SHP77 treated with DMSO at 0.1 percent for 48 hours (cell line): ENCODE results near the gene LOXL1.

Experiments used
- DNase-seq: peaks from one replicate; lab custom pipeline; 2025; lab: John Stamatoyannopoulos, UW

Gene LOXL1

GRCh38 chr15:73939138-73939537 is 12.9 kb downstream of the LOXL1 start:
- DNase-seq = no peak

DNA sequence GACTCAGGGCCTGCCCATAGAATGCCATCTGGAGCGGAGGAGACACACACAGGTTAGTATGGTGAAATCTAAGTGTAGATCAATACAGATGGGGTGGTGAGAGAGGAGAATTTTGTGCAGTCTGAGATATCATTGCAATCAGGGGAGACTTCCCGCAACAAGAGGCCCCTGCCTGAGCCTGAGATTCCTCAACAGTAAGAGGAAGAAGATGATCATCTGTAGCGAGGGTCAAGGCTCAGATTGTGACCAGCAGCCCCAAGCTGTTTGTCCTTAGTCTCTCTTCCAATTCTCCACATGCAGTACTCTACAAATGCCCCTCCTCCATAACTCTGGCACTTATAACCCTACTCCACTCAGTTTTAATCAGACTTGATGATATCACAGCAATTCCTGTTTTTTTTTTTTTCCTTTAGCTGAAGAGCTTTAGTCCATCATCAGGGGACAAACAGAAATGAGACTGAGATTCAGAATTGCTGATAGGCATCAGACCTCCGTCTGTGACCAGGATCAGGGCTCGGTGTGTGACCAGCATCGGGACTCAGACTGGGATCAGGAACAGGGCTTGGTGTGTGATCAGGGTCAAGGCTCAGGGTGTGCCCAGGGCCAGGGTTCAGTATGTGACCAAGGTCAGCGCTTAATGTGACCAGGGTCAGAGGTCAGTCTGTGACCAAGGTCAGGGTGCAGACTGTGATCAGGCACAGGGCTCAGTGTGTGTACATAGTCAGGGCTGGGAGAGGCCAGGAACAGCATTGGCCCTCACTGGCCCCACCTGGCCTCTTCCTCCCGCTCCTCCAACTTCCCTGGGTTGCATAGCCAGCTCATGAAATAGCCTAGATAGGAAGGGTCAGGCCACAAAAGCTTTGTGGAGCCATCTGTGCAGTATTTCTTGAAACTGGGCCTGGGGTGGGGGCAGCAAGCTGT is 14.1 kb downstream of the LOXL1 start:
- no peak for DNase-seq

DNA sequence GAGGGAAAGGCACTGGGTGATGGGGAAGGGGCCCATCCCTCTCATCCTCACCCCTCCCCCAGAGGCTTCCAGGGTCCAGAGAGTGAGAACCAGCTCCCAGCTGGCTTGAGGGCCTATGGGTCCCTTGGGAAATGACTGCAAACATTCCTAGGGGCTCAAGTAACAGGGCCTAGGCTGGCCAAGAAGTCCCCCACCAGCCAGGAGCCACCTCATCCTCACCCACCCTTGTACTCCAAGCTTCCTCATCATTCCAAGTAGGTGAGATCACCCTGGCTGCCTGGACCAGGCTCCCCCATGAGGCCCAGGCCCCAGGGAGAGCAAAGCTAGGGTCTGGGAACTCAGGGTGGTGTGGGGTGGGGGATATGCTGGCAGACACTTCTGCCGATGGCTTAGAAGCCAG is 14.8 kb downstream of the LOXL1 start:
- DNase-seq = no peak

GRCh38 chr15:73941449-73941848 is 15.2 kb downstream of the LOXL1 start:
- no peak for DNase-seq

GRCh38 chr15:73941871-73942635 is 15.8 kb downstream of the LOXL1 start:
- no peak for DNase-seq

GRCh38 chr15:73942751-73943270 is 16.5 kb downstream of the LOXL1 start:
- DNase-seq = no peak

GRCh38 chr15:73944161-73945129 is 18.2 kb downstream of the LOXL1 start:
- no peak for DNase-seq

DNA sequence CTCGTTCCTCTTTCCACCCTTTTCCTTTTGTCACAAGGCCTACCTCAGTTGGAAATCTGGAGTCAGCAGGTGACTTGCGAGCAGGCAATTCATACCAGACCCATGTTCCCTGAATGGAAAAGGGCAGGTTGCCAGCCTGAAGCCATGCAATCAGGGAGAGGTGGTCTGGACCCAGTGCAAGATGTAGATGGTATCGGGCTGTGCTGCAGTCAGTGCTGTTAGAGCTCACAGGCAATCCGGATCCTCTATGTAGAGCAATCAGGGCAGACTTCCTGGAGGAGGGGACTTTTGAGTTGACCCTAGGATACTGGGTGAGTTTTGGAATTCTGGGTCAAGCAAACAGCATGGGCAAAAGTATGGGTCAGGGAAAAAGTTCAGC is 18.9 kb downstream of the LOXL1 start:
- DNase-seq = no peak

DNA sequence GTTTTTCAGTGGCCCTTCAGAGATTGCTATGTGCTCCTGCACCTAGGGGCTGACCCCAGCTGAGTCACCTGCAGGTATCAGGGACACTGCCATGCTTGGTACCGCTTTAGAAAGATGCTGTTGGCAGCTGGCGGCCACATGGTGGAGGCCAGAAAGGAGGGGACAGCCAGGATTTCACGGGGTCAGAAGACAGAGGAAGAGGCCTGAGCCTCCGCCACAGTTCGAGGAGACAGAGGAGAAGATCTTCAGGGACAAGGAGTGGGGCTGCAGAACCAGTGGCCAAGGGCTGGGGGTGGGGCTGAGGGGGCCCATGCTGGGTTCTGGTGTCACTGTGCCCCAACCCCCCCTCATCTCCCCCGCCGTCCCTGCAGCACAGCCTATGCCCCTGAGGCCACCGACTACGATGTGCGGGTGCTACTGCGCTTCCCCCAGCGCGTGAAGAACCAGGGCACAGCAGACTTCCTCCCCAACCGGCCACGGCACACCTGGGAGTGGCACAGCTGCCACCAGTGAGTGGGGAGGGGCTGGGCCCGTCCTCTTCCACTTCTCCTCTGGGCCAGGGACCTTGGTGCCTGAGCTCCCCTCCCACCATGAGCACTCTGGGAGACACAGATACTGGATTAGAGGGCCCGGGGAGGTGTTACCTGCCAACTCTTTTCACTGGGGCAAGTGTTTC is 19.9 kb downstream of the LOXL1 start:
- DNase-seq = no peak

GRCh38 chr15:73946795-73947370 is 20.6 kb downstream of the LOXL1 start:
- DNase-seq = no peak

DNA sequence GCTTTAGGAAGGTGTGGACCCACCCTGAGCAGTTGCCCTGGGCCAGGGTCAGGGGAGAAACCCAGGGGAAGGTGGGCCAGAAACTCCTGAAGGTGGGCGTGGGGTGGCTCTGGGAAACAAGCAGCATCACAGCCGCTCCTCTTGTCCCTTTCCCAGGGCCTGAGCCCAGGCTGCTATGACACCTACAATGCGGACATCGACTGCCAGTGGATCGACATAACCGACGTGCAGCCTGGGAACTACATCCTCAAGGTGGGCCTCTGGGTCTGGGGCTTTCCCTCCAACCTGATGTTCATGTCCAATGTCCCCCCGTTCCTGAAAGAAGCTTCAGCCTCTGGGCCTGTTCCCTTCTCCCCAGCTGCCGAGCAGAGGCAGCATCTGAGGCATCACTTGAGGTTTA is 21.4 kb downstream of the LOXL1 start:
- DNase-seq = no peak

DNA sequence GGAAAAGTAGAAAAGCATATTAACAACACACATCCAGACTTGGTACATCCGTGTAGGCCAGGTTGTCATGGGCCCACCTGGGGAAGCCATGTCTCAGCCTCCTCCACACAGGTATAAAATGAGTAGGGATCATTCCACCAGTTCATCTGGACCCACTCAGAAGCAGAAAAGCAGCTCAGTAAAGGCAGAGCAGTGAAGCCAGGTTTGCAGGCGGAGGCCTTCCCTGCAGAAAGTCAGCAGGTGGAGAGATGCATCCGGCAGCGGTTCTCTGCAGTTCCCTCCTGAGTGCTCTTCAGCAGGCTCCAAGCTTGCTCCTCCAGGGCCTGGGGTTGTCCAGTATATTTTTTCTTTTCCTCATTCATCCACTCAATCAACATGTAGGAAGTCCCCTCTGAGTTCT is 22.1 kb downstream of the LOXL1 start:
- no peak for DNase-seq

DNA sequence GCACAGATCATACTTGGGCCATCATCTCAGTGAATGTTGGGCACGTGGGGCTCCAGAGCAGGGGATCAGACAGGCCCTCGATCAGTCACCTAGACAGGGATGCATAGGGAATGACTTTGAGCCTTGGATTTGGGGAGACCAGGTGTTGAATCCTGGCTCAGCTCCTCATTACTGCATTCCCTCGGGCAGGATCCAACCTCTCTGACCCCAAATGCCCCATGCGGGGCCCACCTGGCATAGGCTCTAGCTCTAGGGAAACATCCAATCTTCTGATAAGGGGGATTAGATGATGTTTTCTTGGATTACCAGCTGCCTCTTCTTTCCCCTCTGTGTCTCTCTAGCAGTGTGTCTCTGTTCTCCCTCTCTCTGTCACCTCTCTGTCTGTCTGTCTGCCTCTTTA is 22.7 kb downstream of the LOXL1 start:
- no peak for DNase-seq

DNA sequence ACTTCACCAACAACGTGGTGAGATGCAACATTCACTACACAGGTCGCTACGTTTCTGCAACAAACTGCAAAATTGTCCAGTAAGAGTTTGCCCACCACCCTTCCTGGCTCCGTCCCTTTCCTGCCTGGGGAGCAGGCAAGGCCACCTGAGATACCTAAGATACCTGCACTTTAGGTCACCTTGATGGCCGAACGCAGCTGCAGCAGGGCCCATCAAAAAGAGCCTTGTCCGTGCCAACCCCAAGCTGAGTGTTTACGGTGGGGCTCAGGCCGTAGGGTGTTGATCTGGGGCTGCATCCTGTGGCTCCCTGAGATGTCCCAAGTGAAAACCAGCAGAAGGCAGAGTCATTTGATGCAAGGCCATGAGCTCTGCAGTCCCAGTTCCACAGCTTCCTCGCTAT is 23.2 kb downstream of the LOXL1 start:
- no peak for DNase-seq

- no peak for DNase-seq
These were observed 24.2 kb downstream of the LOXL1 start for GRCh38 chr15:73950479-73950830.

DNA sequence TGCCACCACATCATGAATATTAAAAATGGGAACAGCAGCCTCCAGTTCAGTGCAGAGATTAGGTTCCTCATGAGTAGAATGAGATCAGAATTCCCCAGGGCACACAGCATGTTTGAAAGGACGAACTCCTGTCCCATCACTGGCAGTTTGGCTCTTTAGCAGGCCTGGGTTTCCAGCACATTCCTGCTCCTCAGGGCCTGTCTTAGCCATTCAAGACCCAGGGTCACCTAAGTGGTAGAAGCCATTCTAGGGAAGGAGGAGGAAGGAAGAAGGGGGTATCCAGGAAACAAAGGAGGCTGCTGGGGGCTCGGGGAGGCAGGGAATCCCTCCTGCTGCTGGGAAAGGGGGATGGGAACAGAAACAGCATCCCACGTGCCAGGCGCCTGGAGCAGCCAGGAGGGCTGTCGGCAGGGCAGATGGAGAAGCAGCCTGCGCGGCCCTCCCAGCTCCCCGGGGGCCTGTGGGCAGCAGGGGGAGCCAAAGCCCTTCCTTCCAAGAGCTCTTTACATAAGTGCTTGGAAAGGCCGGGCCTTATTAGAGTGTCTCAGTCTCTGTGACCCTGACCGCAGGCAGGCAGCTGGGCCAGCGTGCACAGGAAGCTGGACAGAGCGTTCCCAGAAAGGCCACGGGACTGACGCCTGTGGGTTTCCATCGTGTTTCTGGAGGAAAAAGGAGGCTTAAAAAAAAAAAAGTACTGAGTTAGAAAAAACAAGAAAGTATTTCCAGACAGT is 24.7 kb downstream of the LOXL1 start:
- peak; percentile 57 for DNase-seq

GRCh38 chr15:73951601-73952000 is 25.3 kb downstream of the LOXL1 start:
- DNase-seq = no peak

GRCh38 chr15:73952171-73952912 is 26.1 kb downstream of the LOXL1 start:
- DNase-seq = no peak

DNA sequence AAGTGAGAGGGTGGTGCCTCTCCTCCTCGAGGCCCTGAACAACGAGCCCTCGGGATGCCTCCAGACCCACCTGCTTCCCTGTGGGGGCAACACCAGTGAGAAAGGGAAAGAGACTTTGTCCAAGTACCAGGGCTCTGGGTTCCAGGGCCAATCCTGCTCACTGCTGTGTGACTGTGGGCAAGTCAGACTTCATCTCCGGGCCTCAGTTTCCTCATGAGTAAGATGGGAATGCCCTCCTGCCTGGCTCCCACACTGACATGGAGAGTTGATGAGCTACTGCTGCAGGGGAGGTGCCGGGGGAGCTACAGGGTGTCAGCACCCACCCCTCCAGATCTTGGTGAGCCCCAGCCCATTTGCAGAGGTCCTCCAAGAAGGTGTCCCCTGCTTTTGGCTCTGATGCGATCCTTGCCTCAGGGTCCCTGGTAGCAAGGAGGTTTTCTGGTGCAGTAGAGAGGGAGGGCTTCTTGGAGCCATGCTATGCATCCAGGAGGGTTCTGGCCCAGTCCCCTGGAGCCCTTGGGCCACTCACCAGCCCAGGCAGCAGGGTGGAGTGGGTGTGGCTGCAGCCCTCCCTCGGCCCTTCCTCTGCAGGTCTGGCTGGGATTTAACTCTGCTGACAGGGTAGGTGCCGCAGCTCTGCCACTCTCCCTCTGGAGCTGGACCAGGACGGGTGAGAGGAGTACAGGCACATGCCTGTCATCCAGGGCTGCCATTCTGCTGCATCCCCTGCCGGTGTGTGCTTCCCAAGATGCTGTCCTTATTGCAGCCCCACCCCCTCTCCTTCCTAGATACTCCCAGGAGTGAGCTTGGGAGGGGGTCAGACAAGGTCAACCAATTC is 26.9 kb downstream of the LOXL1 start:
- no peak for DNase-seq
